Tibial artery (tissue), 4 donors: Measurements from ENCODE around the gene CCDC82.

Experiments used
- DNase-seq, 2 donors: peaks; one replicate each; pipeline ENCODE4 v3.0.0-alpha.2; 2019
- H3K27ac ChIP-seq, 2 donors: fragments of 200-600 bp; sonication (generic) in 1 of 2; 1 replicate in 1 of 2; 2 replicates in 1 of 2; pipeline ENCODE4 v1.5.1; 2018 to 2019; ENCODE audit warnings: mild to moderate bottlenecking in 1 of 2
- H3K27me3 ChIP-seq, 2 donors: fragments of 200-600 bp; sonication (generic) in 1 of 2; one replicate each; pipeline versions ENCODE4 v1.5.1 to v1.6.0; 2016 to 2019
- H3K36me3 ChIP-seq, 3 donors: fragments of 200-600 bp; sonication (generic) in 2 of 3; one replicate each; pipeline ENCODE4 v1.5.1; 2016 to 2019; ENCODE audit warnings: mild to moderate bottlenecking in 2 of 3
- H3K4me1 ChIP-seq, 4 donors: fragments of 200-600 bp; sonication (generic) in 2 of 4; 1 replicate in 3 of 4; 2 replicates in 1 of 4; pipeline ENCODE4 v1.5.1; 2016 to 2019
- H3K4me3 ChIP-seq, 2 donors: fragments of 200-600 bp; sonication (generic) in 1 of 2; 1 replicate in 1 of 2; 2 replicates in 1 of 2; pipeline ENCODE4 v1.5.1; 2018 to 2019; ENCODE audit warnings: mild to moderate bottlenecking in 2 of 2
- H3K9me3 ChIP-seq, 3 donors: fragments of 200-600 bp; sonication (generic) in 1 of 3; one replicate each; pipeline ENCODE4 v1.5.1; 2016 to 2019
- intact Hi-C: fragments of 100-400 bp; cut with DNase I; formaldehyde crosslinking; loops from one replicate; pipeline ENCODE4 v1.15.0; 2023; ENCODE audit warnings: low total_unique reads
- TF ChIP-seq, protein P1 (sequence below), 2 experiments: fragments of 200-600 bp in 1 of 2; fragments of 450-650 bp in 1 of 2; IDR thresholded peaks; one replicate each; pipeline ENCODE4 v1.5.1; 2017 to 2019; ENCODE audit warnings: antibody characterized with exemption in 2 of 2, mild to moderate bottlenecking in 1 of 2, moderate library complexity in 1 of 2

CCDC82 gene

DNA sequence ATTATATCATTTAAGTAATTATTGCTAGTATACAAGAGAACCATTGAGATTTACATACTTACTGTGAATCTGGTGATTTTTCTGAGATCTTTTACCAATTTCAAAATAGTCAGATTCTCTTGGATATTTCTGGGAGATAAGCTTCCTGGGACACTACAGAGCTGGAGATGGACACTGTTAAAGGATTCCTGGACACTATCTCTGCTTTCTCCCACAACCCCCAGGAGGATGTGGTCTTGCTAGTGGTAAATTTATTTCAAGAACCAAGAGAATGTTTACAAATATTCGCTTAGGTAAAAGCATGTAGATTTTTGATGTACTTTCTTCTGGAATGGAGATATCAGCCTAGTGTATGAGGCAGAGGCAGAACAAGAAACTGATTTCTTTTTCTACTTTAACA is 12.9 kb downstream of the CCDC82 start:
- Histone ChIP-seq H3K27ac (no peak overlapping the region), H3K36me3 (peaks cover 7 to 20% (median 18%) of the 10 kb centered on the region in 3 donors), H3K9me3 (no peaks in the 10 kb centered on the region), H3K4me3 (no peak overlapping the region), H3K4me1 (no peaks in the 10 kb centered on the region), H3K27me3 (no peaks in the 10 kb centered on the region)
- no peak for DNase-seq
- TF ChIP-seq, protein P1, sequence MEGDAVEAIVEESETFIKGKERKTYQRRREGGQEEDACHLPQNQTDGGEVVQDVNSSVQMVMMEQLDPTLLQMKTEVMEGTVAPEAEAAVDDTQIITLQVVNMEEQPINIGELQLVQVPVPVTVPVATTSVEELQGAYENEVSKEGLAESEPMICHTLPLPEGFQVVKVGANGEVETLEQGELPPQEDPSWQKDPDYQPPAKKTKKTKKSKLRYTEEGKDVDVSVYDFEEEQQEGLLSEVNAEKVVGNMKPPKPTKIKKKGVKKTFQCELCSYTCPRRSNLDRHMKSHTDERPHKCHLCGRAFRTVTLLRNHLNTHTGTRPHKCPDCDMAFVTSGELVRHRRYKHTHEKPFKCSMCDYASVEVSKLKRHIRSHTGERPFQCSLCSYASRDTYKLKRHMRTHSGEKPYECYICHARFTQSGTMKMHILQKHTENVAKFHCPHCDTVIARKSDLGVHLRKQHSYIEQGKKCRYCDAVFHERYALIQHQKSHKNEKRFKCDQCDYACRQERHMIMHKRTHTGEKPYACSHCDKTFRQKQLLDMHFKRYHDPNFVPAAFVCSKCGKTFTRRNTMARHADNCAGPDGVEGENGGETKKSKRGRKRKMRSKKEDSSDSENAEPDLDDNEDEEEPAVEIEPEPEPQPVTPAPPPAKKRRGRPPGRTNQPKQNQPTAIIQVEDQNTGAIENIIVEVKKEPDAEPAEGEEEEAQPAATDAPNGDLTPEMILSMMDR (IDR thresholded peaks at IDR 0.05), result no peak
- intact Hi-C loops, result no loop called here

DNA sequence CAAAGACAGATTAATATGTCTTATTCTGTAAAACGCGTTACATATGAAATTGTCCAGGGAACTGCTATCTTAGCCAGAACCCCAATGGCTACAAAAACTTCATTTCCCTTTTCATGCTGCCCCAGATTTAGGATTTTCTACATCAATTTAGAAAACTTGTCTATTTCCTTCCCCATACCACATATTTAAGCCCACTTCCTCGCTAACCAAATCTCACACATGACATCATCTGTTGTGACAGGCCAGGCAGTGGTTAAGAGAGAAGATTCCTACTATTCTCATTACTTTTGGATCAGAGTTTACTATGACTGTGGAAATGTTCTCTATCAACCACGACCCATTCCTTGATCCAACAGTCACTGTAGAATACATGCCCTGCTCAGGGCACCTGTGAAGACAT is 15.9 kb downstream of the CCDC82 start:
- Histone ChIP-seq H3K9me3 (no peaks in the 10 kb centered on the region), H3K4me3 (no peak overlapping the region), H3K27me3 (no peaks in the 10 kb centered on the region), H3K4me1 (no peaks in the 10 kb centered on the region), H3K36me3 (peaks cover 23 to 39% (median 34%) of the 10 kb centered on the region in 3 donors), H3K27ac (no peak overlapping the region)
- DNase-seq, result no peak
- intact Hi-C loops, result no loop called here
- TF ChIP-seq, protein P1 (IDR thresholded peaks at IDR 0.05), result no peak

DNA sequence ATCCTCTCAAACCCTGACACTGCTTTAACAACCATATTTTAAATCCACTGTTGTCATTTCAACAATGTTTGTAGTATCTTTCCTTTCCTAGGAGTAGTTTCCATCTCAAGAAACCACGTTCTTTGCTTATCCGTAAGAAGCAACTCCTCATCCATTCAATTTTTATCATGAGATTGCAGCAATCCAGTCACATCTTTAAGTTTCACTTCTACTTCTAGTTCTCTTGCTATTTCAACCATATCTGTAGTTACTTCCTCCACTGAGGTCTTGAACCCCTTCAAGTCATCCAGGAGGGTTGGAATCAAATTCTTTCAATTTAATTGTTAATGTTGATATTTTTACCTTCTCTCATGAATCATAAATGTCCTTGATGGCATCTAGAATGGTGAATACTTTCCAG is 22.4 kb downstream of the CCDC82 start:
- intact Hi-C loops, result no loop called here
- H3K27ac ChIP-seq, result no peak overlapping the region
- peaks cover 50 to 57% (median 54%) of the 10 kb centered on the region in 3 donors for H3K36me3 ChIP-seq
- H3K4me3 ChIP-seq, result no peak overlapping the region
- no peaks in the 10 kb centered on the region for H3K27me3 ChIP-seq
- H3K4me1 ChIP-seq, result no peaks in the 10 kb centered on the region
- TF ChIP-seq, protein P1 (IDR thresholded peaks at IDR 0.05), result no peak
- no peak for DNase-seq
- H3K9me3 ChIP-seq, result no peaks in the 10 kb centered on the region

DNA sequence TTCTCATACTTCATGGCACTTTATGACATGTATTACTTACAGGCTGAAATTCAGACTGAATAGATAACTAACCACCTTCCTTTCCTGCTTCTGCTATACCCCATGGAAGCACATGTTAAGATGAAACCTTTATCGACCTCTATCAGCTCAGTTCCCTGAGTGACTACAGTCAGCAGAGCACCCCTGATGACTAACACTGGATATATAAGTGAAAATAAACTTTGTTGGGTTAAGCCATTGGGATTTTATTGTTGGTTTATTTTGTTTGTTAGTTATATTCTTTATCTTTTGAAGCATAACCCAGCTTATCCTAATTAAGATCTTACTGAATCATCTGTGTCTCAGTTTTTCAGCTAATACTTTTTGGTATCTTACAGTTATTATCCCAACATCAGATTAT is 23.7 kb downstream of the CCDC82 start:
- intact Hi-C loops, result no loop called here
- Histone ChIP-seq H3K4me1 (no peaks in the 10 kb centered on the region), H3K27me3 (no peaks in the 10 kb centered on the region), H3K36me3 (peaks cover 41 to 49% (median 46%) of the 10 kb centered on the region in 3 donors), H3K9me3 (no peaks in the 10 kb centered on the region), H3K27ac (no peak overlapping the region), H3K4me3 (no peak overlapping the region)
- DNase-seq, result no peak
- TF ChIP-seq, protein P1 (IDR thresholded peaks at IDR 0.05), result no peak

DNA sequence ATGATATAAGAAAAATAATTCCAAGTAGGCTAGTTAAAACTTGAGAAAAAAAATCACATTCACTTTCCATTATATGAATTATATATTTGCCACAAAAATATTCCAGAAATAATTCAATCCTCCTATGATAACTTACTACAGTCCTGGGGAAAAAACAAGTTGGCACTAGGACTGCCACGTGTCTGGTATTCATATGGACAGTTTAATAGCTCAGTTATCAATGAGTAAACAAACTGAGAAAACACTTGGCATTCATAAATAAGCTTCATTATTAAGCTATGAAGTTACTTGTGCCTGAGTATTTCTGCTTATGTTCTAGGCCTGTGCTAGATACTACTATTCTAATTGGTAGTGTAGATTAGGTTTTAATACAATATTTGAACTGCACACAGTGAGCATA is 24.2 kb downstream of the CCDC82 start:
- intact Hi-C loops, result no loop called here
- no peak for DNase-seq
- no peaks in the 10 kb centered on the region for H3K9me3 ChIP-seq
- TF ChIP-seq, protein P1 (IDR thresholded peaks at IDR 0.05), result no peak
- no peak overlapping the region for H3K4me3 ChIP-seq
- no peak overlapping the region for H3K27ac ChIP-seq
- no peaks in the 10 kb centered on the region for H3K4me1 ChIP-seq
- H3K36me3 ChIP-seq, result peaks cover 36 to 46% (median 42%) of the 10 kb centered on the region in 3 donors
- no peaks in the 10 kb centered on the region for H3K27me3 ChIP-seq

DNA sequence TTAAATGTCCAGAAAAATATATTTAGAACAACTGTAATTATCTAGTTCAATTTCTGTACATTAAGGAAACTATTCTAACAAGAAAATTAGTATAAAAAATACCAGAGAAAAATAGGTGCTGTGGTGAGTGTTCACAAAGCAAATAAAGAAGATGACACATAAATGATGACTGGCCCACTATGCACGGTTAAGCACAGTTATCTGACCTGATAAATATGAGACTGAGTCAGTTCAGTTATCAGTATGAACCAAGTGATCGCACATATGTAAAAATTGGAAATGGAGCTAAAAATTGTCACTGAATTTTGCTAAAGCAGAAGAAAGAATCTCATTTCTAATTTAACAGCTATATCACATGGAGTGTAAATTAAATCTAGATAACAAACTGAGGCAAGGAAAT is 27.9 kb downstream of the CCDC82 start:
- H3K27me3 ChIP-seq, result no peaks in the 10 kb centered on the region
- no peak overlapping the region for H3K27ac ChIP-seq
- intact Hi-C loops, result no loop called here
- TF ChIP-seq, protein P1 (IDR thresholded peaks at IDR 0.05), result no peak
- H3K4me1 ChIP-seq, result no peaks in the 10 kb centered on the region
- H3K36me3 ChIP-seq, result peaks cover 30 to 39% (median 35%) of the 10 kb centered on the region in 3 donors
- H3K4me3 ChIP-seq, result no peak overlapping the region
- H3K9me3 ChIP-seq, result no peaks in the 10 kb centered on the region
- DNase-seq, result no peak
